ENCODE data around the gene ZBTB42.

The ZBTB42 gene

DNA sequence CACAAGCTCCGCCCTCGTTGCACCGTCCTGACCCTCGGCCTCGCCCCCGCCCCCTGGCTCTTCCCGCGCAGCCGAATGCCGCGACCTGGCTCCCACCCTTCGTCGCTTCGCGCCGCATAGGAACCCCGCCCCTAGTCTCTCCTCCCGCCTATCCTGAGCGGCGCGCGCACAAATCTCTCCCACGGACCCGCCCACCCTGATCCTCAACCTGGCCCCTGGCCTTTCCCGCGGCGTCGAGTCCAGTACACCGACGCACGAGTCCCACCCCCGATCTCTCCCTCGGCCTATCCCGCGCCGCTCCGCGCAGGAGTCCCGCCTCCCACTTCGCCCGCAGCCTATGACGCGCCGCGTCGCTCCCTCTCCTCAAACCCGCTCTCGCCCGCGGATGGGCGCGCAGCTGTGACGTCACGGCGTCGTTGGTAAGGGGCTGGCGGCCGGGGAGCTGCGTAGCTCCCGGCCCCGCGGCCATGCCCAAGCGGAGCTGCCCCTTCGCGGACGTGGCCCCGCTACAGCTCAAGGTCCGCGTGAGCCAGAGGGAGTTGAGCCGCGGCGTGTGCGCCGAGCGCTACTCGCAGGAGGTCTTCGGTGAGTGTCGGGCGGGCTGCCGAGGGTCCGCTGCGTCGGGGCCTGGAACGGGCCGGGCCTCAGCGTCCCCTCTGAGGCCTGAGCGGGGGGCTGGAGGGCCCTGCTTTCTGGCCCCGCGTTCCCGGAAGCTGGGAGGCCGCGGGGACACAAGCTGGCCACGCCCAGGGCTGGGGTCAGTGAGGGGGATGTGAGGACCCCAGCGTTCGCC, 48.0 kb upstream of the ZBTB42 start, which contains the start of gene SIVA1 (continued):
- TF ChIP-seq ZIC2 (tag by site-specific recombination; IDR thresholded peaks at IDR 0.05) (peak; percentile 36), ZNF501 (tag by site-specific recombination; IDR thresholded peaks at IDR 0.05) (peak; percentile 85), ZNF335 (tag by site-specific recombination; conservative IDR thresholded peaks at IDR 0.05) (peak; percentile 94), KLF9 (tag by site-specific recombination; IDR thresholded peaks at IDR 0.05; ENCODE audit: low read depth) (peak; percentile 92), ZNF561 (tag by site-specific recombination; IDR thresholded peaks at IDR 0.05; ENCODE audit: borderline replicate concordance) (peak; percentile 94; the same call in 1 of the 2 replicates), ZNF843 (tag by site-specific recombination; IDR thresholded peaks at IDR 0.05) (peak; percentile 64), ZNF2 (tag by site-specific recombination; IDR thresholded peaks at IDR 0.05) (peak; percentile 33; the same call in 1 of the 2 replicates), ZNF610 (tag by site-specific recombination; IDR thresholded peaks at IDR 0.05; ENCODE audit: borderline replicate concordance) (peak; percentile 66), WT1 (tag by site-specific recombination; IDR thresholded peaks at IDR 0.05) (no peak), SP3 (tag by site-specific recombination; IDR thresholded peaks at IDR 0.05) (peak; percentile 96), KLF16 (tag by site-specific recombination; IDR thresholded peaks at IDR 0.05) (peak; percentile 54), ZFP69B (tag by site-specific recombination; IDR thresholded peaks at IDR 0.05) (peak; percentile 35; the same call in 1 of the 2 replicates), YY1 (tag by site-specific recombination; IDR thresholded peaks at IDR 0.05) (peak; percentile 80; the same call in 1 of the 2 replicates), HOXD13 (CRISPR knock-in tag; IDR thresholded peaks at IDR 0.05; ENCODE audit: borderline replicate concordance) (no peak), ZNF558 (tag by site-specific recombination; IDR thresholded peaks at IDR 0.05) (no peak), ZNF76 (tag by site-specific recombination; IDR thresholded peaks at IDR 0.05; ENCODE audit: borderline replicate concordance, low read depth) (peak; percentile 41; the same call in 1 of the 2 replicates), ZNF10 (tag by site-specific recombination; IDR thresholded peaks at IDR 0.05) (peak; percentile 42; the same call in 1 of the 2 replicates), ZNF596 (tag by site-specific recombination; IDR thresholded peaks at IDR 0.05) (no peak), ZNF341 (tag by site-specific recombination; IDR thresholded peaks at IDR 0.05; ENCODE audit: low read depth) (peak; percentile 95), ZNF223 (tag by site-specific recombination; IDR thresholded peaks at IDR 0.05) (0 out of 2 replicates have a peak, but pooled peaks have one; percentile 11), ZNF768 (tag by site-specific recombination; IDR thresholded peaks at IDR 0.05) (no peak), ZBTB11 (tag by site-specific recombination; conservative IDR thresholded peaks at IDR 0.05; ENCODE audit: low read depth) (peak; percentile 50), KLF1 (tag by site-specific recombination; IDR thresholded peaks at IDR 0.05) (peak; percentile 82), ZNF16 (tag by site-specific recombination; IDR thresholded peaks at IDR 0.05; ENCODE audit: low read depth) (no peak), ZBTB1 (tag by site-specific recombination; IDR thresholded peaks at IDR 0.05) (0 out of 2 replicates have a peak, but pooled peaks have one; percentile 20), OVOL3 (tag by site-specific recombination; IDR thresholded peaks at IDR 0.05) (no peak)
- TF ChIP-seq, protein P1, sequence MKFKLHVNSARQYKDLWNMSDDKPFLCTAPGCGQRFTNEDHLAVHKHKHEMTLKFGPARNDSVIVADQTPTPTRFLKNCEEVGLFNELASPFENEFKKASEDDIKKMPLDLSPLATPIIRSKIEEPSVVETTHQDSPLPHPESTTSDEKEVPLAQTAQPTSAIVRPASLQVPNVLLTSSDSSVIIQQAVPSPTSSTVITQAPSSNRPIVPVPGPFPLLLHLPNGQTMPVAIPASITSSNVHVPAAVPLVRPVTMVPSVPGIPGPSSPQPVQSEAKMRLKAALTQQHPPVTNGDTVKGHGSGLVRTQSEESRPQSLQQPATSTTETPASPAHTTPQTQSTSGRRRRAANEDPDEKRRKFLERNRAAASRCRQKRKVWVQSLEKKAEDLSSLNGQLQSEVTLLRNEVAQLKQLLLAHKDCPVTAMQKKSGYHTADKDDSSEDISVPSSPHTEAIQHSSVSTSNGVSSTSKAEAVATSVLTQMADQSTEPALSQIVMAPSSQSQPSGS (tag by site-specific recombination; IDR thresholded peaks at IDR 0.05; ENCODE audit: low read depth): peak; percentile 97
- TF ChIP-seq, protein P2, sequence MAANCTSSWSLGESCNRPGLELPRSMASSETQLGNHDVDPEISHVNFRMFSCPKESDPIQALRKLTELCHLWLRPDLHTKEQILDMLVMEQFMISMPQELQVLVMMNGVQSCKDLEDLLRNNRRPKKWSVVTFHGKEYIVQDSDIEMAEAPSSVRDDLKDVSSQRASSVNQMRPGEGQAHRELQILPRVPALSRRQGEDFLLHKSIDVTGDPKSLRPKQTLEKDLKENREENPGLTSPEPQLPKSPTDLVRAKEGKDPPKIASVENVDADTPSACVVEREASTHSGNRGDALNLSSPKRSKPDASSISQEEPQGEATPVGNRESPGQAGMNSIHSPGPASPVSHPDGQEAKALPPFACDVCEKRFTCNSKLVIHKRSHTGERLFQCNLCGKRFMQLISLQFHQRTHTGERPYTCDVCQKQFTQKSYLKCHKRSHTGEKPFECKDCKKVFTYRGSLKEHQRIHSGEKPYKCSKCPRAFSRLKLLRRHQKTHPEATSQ (tag by site-specific recombination; IDR thresholded peaks at IDR 0.05): peak; percentile 89; the same call in 1 of the 2 replicates
- TF ChIP-seq, protein P3, sequence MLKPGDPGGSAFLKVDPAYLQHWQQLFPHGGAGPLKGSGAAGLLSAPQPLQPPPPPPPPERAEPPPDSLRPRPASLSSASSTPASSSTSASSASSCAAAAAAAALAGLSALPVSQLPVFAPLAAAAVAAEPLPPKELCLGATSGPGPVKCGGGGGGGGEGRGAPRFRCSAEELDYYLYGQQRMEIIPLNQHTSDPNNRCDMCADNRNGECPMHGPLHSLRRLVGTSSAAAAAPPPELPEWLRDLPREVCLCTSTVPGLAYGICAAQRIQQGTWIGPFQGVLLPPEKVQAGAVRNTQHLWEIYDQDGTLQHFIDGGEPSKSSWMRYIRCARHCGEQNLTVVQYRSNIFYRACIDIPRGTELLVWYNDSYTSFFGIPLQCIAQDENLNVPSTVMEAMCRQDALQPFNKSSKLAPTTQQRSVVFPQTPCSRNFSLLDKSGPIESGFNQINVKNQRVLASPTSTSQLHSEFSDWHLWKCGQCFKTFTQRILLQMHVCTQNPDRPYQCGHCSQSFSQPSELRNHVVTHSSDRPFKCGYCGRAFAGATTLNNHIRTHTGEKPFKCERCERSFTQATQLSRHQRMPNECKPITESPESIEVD (tag by site-specific recombination; IDR thresholded peaks at IDR 0.05): no peak

Measured in HEK293 (cell line).